GM15510 (cell line): Measurements from ENCODE around the gene SPTLC2.

ENCODE experiments used
- POLR2A ChIP-seq: IDR thresholded peaks from 3 replicates; pipeline ENCODE4 v1.6.1; 2011; ENCODE audit warnings: borderline replicate concordance; ENCODE audit not compliant: insufficient read length; ENCODE audit errors: extremely low read depth

SPTLC2 gene

GRCh38 chr14:77543637-77544334 is 72.7 kb downstream of the SPTLC2 start:
- no peak for TF ChIP-seq POLR2A

DNA sequence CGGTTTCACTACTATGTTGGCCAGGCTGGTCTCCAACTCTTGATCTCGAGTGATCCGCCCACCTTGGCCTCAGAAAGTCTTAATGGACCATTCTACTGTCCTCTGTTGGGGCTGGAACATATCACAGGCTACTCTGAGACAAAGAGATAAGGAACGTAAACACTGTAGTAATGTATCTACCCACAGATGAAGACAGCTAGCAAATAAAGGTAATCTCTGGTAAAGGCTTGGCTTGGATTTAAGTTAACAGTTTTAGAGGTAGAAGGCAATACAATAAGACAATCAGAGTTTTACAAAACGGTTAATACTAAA is 73.2 kb downstream of the SPTLC2 start:
- TF ChIP-seq POLR2A: no peak

DNA sequence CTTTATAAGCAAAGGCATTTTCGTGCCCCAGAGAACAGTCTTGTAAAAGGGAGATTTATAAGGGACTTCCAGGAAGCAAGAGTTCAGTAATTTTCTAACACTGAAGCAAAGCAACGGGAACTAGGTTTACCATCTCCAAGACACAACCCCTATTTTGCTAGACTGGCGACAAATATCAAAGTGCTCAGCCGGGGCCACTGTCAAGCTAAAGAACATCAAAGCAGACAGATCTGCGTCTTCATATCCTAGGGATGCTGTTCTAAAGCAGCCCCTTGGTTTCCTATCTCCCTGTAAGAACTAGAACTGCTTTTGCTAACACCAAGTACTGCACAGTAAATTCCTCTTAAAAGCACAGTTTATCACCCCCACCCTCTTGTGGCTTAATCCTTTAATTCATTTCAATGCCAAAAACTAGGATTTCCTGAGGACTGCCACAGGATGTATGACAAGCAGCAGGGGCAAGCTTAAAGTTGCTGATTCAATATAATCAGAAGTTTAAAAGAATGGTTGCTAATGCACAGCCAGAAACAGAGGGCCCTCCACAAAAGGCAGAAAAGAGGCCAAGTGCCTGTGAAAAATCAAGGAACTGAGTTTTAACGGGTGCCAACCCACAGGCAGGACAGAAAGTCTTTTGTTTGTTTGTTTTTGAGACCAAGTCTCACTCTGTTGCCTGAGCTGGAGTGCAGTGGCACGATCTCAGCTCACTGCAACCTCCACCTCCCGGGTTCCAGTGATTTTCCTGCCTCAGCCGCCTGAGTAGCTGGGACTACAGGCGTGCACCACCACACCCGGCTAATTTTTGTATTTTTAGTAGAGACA is 73.8 kb downstream of the SPTLC2 start:
- no peak for TF ChIP-seq POLR2A

DNA sequence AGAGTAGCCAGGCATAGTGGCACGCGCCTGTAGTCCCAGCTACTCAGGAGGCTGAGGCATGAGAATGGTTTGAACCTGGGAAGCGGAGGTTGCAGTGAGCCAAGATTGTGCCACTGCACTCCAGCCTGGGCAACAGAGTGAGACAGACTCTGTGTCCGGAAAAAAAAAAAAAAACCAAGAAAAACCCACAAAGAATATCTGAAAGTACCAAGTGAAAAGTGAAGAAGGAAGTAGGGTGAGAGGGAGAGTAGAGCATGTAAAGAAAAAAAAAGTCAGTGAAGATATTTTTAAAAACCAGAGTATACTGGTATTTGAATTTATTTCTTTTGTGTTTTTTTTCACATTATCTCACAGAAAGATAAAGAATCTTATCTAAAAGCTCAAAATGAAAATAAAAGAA is 74.5 kb downstream of the SPTLC2 start:
- TF ChIP-seq POLR2A: no peak

- TF ChIP-seq POLR2A: no peak
These were observed 85.4 kb downstream of the SPTLC2 start for GRCh38 chr14:77531071-77531470.

DNA sequence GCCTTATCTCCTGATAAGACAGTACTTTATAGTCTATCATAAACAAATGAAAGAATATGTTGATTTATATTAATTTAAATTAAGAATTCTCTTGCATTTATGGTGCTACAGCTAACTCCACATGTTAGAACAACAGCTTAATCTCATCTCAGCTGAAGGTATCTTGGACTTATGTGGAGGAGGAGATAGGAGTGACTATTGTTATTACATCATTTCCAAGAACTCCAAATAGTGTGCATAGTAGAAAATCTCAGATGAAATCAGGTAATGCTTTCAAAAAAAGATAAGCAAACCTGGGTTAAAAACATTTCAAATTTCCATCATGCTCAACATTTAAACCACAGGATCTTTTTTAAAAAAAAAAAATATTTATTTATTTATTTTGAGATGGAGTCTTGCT is 86.5 kb downstream of the SPTLC2 start:
- TF ChIP-seq POLR2A: no peak

- no peak for TF ChIP-seq POLR2A
These were observed 87.2 kb downstream of the SPTLC2 start for GRCh38 chr14:77529213-77529612.

GRCh38 chr14:77526266-77526665 is 90.2 kb downstream of the SPTLC2 start:
- TF ChIP-seq POLR2A: no peak

DNA sequence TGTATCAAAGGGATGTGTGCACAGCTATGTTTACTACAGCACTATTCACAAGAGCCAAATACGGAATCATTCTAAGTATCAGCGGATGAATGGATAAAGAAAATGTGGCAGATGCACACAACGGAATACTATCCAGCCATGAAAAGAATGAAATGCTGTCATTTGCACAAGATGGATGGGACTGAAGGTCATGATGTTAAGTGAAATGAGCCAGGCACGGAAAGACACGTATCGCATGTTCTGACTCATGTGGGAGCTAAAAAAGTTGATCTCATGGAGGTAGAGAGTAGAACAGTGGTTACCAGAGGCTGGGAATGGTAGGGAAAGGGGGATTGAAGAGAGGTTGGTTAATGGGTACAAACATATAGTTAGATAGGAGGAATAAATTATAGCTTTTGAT is 91.9 kb downstream of the SPTLC2 start:
- TF ChIP-seq POLR2A: no peak

DNA sequence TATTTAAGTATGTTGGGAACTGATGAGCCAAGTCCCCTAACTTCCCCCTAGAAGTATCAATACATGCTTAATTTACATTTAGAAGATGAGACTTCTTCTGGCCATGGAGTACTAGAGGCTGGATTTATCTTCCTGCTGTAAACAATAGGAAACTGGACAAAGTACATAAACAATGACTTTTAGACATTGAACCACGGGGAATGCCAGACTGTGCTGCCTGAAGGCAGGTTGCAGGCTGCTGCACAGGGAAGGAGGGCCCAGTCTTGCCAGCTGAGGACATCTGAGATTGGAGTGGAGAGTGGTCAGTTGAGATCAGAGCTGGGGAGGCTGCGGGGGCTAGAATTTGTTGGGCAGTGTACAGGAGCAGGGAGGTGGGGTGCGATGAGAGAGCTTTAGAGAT is 93.3 kb downstream of the SPTLC2 start:
- TF ChIP-seq POLR2A: no peak

DNA sequence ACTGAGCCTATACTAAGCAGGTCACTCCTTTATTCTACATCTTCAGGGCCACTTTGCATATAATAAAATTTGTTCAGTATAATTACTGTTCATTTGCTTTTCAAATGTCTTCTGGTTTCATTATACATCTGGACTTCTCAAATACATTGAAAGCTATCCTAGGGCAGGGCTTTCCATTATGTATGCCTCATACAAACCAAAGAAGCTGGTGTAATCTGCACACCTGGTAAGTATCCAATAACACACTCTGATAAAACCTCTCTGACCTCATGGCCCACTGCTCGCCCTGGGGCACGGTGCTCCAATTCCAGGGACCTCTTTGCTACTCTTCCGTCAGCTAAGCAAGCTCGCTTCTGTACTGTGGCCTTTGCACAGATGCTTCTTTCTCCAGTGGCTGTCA is 95.9 kb downstream of the SPTLC2 start:
- no peak for TF ChIP-seq POLR2A

DNA sequence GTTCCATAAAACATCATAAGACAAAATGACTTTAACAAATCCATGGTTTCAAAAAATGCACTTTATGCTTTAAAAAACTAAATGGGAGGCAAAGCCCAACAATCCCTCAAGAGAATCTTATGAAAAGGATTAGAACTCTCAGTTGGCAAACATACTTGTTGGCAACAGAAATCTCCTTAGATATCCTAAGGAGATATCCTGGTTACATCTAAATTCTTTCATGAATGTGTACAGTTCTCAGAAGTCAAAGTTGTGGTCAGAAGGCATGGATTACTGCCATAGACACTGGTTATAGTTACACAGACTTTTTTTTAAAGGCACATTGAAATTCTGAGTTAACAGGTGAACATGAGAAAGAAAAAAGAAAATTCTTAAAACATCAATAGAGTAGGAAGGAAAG is 100.3 kb downstream of the SPTLC2 start:
- no peak for TF ChIP-seq POLR2A

DNA sequence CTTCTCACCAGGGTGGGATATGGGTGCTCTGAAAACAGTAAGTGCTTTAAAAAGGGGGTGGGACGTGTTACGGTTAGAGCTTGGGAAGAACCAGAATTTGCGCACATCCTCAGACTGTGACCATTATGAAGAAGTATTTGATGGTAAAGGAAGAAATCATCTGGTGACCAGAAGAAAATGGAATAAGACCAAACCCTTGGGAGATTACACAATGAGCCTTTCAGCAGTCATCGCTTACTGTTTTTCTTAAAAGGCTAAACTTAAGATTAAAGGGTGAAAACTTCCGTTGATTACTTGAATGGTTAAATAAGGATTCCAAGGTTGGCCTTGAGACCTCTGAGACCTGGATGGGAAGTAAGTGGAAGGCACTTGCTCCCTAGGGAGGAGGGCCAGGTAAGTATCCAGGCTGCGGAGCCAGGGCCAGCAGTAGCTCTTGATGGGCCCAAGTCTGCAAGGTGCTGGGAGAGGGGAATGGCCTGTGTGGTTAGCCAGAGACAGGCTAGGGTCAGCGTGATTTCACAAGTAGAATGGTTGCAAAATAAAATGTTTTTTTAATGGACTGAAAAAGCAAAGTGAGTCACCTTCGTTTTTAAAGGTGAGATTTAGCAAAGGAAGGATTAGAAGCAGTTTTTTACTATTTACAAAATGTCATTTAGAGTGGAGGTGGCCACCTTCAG is 104.8 kb downstream of the SPTLC2 start:
- no peak for TF ChIP-seq POLR2A

DNA sequence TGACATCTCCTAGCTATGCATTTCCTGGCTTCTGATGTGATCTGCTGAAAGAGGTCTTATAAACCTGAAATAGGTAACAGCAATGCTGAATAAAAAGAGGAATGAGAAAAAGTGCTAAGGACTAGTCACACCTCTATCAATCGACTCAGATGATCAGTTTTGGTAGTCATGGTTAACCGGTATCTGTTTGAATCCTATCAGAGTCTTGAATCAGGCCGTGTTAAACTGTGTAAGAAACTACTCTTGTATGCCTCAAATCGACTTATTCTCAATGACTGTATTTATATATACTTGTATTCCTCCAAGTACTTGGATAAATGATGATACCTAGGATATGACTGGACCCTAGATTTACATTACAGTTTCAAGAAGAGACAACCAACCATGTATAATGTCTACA is 107.1 kb downstream of the SPTLC2 start:
- TF ChIP-seq POLR2A: no peak

DNA sequence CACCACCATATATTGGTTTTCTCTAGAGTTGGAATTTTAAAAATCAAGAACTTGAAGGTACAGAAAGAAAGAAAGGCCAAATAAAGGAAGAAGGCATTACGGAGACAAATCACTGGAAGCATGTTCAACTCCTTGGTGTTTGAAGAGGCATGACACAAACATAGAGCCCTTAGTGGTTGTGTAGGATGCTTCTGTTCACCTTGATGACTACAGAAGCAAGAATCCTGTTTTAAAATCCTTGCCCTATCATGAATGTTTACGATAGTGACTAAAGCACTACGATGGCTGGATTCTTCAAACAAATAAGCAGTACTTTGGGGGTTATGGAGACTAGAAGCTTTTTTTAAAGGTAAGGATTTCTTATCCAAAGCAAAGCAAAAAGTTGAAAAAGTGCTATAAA is 107.6 kb downstream of the SPTLC2 start:
- no peak for TF ChIP-seq POLR2A

DNA sequence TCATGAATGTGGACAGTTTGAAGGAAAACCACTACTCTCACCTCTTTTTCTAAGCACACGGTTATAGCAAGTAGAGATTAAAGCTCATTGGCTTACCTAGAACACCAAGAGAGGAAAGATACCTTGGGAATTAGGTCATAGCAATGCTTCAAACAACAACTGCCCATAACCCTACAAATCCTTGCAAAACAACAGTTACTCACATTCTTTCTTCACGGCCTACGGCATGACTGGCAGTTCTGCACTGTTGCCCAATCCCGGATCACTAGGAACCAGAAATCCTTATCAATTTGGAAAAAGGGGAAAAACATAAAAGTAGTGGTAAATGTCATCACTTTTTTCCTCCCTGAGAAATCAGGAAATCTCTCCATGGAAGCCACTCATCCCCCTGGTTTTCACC is 108.2 kb downstream of the SPTLC2 start:
- no peak for TF ChIP-seq POLR2A
